ENCODE data around the gene TRIM44. TPM values are rescaled to one million over a fixed set of nuclear protein-coding genes. Genes with fewer than 3 reads are reported as not detected.
"Not testable (repeated sequence)": the region's sequence is repeated elsewhere in the genome, so short reads cannot be mapped to it uniquely, and the experiment has no call there.

The TRIM44 gene
- total RNA-seq, 2 donors from 2014 or later = 35.0 to 46.0 TPM

GRCh38 chr11:35735903-35736302, 73.3 kb downstream of the TRIM44 start:
- ATAC-seq (no peak), DNase-seq (no peak)
- intact Hi-C loops (cut with DNase I) = no loop called here

GRCh38 chr11:35736952-35737351, 74.4 kb downstream of the TRIM44 start:
- ATAC-seq = no peak
- intact Hi-C loops (cut with DNase I) = no loop called here
- DNase-seq = no peak

- intact Hi-C loops (cut with DNase I) = no loop called here
- DNase-seq (no peak), ATAC-seq (no peak)
These were observed 77.7 kb downstream of the TRIM44 start for GRCh38 chr11:35740061-35740799.

- ATAC-seq = no peak
- intact Hi-C loops (cut with DNase I) = no loop called here
- DNase-seq = no peak
These were observed 80.3 kb downstream of the TRIM44 start for GRCh38 chr11:35742707-35743454.

- DNase-seq (no peak), ATAC-seq (no peak)
- intact Hi-C loops (cut with DNase I) = no loop called here
These were observed 84.0 kb downstream of the TRIM44 start for GRCh38 chr11:35746356-35747153.

- ATAC-seq = no peak
- intact Hi-C loops (cut with DNase I) = no loop called here
These were observed 85.1 kb downstream of the TRIM44 start for GRCh38 chr11:35747668-35748067.

GRCh38 chr11:35748644-35749043, 86.1 kb downstream of the TRIM44 start:
- no peak for DNase-seq
- intact Hi-C loops (cut with DNase I) = no loop called here
- ATAC-seq = no peak

More at GRCh38 chr11:35747668-35748067, 85.1 kb downstream of the TRIM44 start:
- no peak for DNase-seq

GRCh38 chr11:35750315-35750714, 87.7 kb downstream of the TRIM44 start:
- intact Hi-C loops (cut with DNase I) = no loop called here
- DNase-seq = no peak
- no peak for ATAC-seq

GRCh38 chr11:35750981-35751663, 88.5 kb downstream of the TRIM44 start:
- intact Hi-C loops (cut with DNase I) = no loop called here
- no peak for DNase-seq
- ATAC-seq = no peak

- intact Hi-C loops (cut with DNase I) = no loop called here
- DNase-seq (no peak), ATAC-seq (no peak)
These were observed 89.1 kb downstream of the TRIM44 start for GRCh38 chr11:35751664-35752061.

GRCh38 chr11:35752115-35752514, 89.5 kb downstream of the TRIM44 start:
- ATAC-seq (no peak), DNase-seq (no peak)
- intact Hi-C loops (cut with DNase I) = no loop called here

- ATAC-seq; DNase-seq; intact Hi-C loops (cut with DNase I): not testable (repeated sequence)
These were observed 91.0 kb downstream of the TRIM44 start for GRCh38 chr11:35753573-35753972.

- not testable (repeated sequence) for DNase-seq, ATAC-seq
These were observed 97.4 kb downstream of the TRIM44 start for GRCh38 chr11:35759951-35760350.

GRCh38 chr11:35761899-35762298, 99.3 kb downstream of the TRIM44 start:
- no peak for ATAC-seq
- no peak for DNase-seq
- intact Hi-C loops (cut with DNase I) = no loop called here

More at GRCh38 chr11:35759951-35760350, 97.4 kb downstream of the TRIM44 start:
- intact Hi-C loops (cut with DNase I) = not testable (repeated sequence)

- ATAC-seq (no peak), DNase-seq (no peak)
- intact Hi-C loops (cut with DNase I) = no loop called here
These were observed 100.7 kb downstream of the TRIM44 start for GRCh38 chr11:35763301-35763700.

GRCh38 chr11:35763765-35764164, 101.2 kb downstream of the TRIM44 start:
- ATAC-seq = no peak
- intact Hi-C loops (cut with DNase I) = no loop called here
- DNase-seq = no peak

GRCh38 chr11:35764417-35764816, 101.8 kb downstream of the TRIM44 start:
- no peak for ATAC-seq
- intact Hi-C loops (cut with DNase I) = no loop called here
- DNase-seq = no peak

- DNase-seq (no peak), ATAC-seq (no peak)
- intact Hi-C loops (cut with DNase I) = no loop called here
These were observed 102.6 kb downstream of the TRIM44 start for GRCh38 chr11:35765211-35765610.

GRCh38 chr11:35766651-35767050, 104.1 kb downstream of the TRIM44 start:
- DNase-seq (no peak), ATAC-seq (no peak)
- intact Hi-C loops (cut with DNase I) = no loop called here

All from left cardiac atrium (tissue), 4 donors.